ENCODE data around the gene GPHN. TPM values are rescaled to one million over a fixed set of nuclear protein-coding genes. Genes with fewer than 3 reads are reported as not detected.
A peak's percentile ranks its signal among the peaks of the same experiment; 100 is the strongest.

Gene GPHN
- total RNA-seq, 1 donor from 2014 or later: 32.1 TPM

- Mint-ChIP-seq H3K27me3 (ENCODE audit: low read depth) (no peaks in the 10 kb centered on the region), H3K36me3 (no peaks in the 10 kb centered on the region), H3K9me3 (peaks cover 16% of the 10 kb centered on the region), H3K4me1 (no peaks in the 10 kb centered on the region), H3K27ac (no peak overlapping the region), H3K4me3 (no peak overlapping the region)
- DNase-seq (ENCODE audit: low spot score in 2 of 2, unreplicated experiment in 2 of 2): no peak
- no peak for TF ChIP-seq CTCF (IDR thresholded peaks at IDR 0.05; ENCODE audit: unreplicated experiment)
Measured at GRCh38 chr14:66601932-66602578, 94.1 kb downstream of the GPHN start.

GRCh38 chr14:66603945-66604344 lies 96.0 kb downstream of the GPHN start:
- Mint-ChIP-seq H3K4me1 (no peaks in the 10 kb centered on the region), H3K4me3 (no peak overlapping the region)
- TF ChIP-seq CTCF (IDR thresholded peaks at IDR 0.05; ENCODE audit: unreplicated experiment): no peak

GRCh38 chr14:66606826-66607225 lies 98.9 kb downstream of the GPHN start:
- Mint-ChIP-seq H3K4me1 (no peaks in the 10 kb centered on the region), H3K36me3 (peaks cover 12% of the 10 kb centered on the region), H3K4me3 (no peak overlapping the region), H3K9me3 (peaks cover 49% of the 10 kb centered on the region), H3K27me3 (ENCODE audit: low read depth) (no peaks in the 10 kb centered on the region), H3K27ac (no peak overlapping the region)
- no peak for TF ChIP-seq CTCF (IDR thresholded peaks at IDR 0.05; ENCODE audit: unreplicated experiment)
- no peak for DNase-seq (ENCODE audit: low spot score in 2 of 2, unreplicated experiment in 2 of 2)

More at GRCh38 chr14:66603945-66604344, 96.0 kb downstream of the GPHN start:
- Mint-ChIP-seq H3K27me3 (ENCODE audit: low read depth) (no peaks in the 10 kb centered on the region), H3K36me3 (peaks cover 4% of the 10 kb centered on the region), H3K9me3 (peaks cover 32% of the 10 kb centered on the region), H3K27ac (no peak overlapping the region)
- DNase-seq (ENCODE audit: low spot score in 2 of 2, unreplicated experiment in 2 of 2): no peak

- Mint-ChIP-seq H3K4me1 (no peaks in the 10 kb centered on the region), H3K9me3 (peaks cover 49% of the 10 kb centered on the region), H3K27ac (no peak overlapping the region), H3K4me3 (no peak overlapping the region), H3K27me3 (ENCODE audit: low read depth) (no peaks in the 10 kb centered on the region), H3K36me3 (peaks cover 16% of the 10 kb centered on the region)
- TF ChIP-seq CTCF (IDR thresholded peaks at IDR 0.05; ENCODE audit: unreplicated experiment): peak; percentile 25
- no peak for DNase-seq (ENCODE audit: low spot score in 2 of 2, unreplicated experiment in 2 of 2)
Measured at GRCh38 chr14:66610154-66610563, 102.2 kb downstream of the GPHN start.

GRCh38 chr14:66613344-66613743 lies 105.4 kb downstream of the GPHN start:
- no peak overlapping the region for H3K27ac Mint-ChIP-seq
- no peak for DNase-seq (ENCODE audit: low spot score in 2 of 2, unreplicated experiment in 2 of 2)
- no peak overlapping the region for H3K4me3 Mint-ChIP-seq
- H3K36me3 Mint-ChIP-seq: peaks cover 28% of the 10 kb centered on the region
- H3K4me1 Mint-ChIP-seq: no peaks in the 10 kb centered on the region
- TF ChIP-seq CTCF (IDR thresholded peaks at IDR 0.05; ENCODE audit: unreplicated experiment): no peak
- peaks cover 50% of the 10 kb centered on the region for H3K9me3 Mint-ChIP-seq
- no peaks in the 10 kb centered on the region for H3K27me3 Mint-ChIP-seq (ENCODE audit: low read depth)

All from mesothelial cell of epicardium (in vitro differentiated cells).